ENCODE data around the gene ZNF581.

Gene ZNF581

GRCh38 chr19:55692681-55693081, 49.2 kb downstream of the ZNF581 start:
- no peak for DNase-seq (ENCODE audit: low read depth in 4 of 4, low spot score in 1 of 4)

DNA sequence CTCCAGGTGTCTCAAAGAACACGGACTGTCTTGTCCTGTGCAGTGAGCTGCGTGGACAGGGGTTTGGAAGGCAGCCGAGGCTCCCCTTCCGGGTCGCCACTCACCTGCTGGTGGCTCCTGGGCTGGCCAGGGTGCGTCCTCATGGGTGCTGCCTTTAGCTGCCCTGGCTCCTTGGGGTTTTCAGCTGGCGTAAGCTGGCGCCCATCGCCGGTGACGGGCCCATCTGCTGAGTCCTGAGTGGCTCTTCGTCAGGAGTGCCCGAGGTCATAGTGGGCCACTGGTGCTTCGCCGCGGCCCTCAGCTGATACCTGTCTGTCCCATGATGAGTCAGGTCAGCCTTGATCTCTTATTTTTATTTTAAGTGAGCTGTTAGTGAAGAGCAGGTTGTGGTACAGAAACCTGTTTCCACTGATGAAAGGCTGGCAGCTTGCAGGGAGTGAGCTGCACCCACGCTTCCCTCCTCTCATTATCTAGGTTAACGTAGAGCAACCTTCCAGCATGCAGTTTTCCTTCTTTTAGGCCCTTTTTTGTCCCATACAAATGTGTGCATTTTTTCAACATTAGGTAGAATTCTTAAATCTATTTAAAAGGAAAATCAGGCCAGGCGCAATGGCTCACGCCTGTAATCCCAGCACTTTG, 50.0 kb downstream of the ZNF581 start:
- no peak for DNase-seq (ENCODE audit: low read depth in 4 of 4, low spot score in 1 of 4)

- DNase-seq (ENCODE audit: low read depth in 4 of 4, low spot score in 1 of 4) = no peak
Observed at GRCh38 chr19:55694241-55694655, 50.8 kb downstream of the ZNF581 start.

DNA sequence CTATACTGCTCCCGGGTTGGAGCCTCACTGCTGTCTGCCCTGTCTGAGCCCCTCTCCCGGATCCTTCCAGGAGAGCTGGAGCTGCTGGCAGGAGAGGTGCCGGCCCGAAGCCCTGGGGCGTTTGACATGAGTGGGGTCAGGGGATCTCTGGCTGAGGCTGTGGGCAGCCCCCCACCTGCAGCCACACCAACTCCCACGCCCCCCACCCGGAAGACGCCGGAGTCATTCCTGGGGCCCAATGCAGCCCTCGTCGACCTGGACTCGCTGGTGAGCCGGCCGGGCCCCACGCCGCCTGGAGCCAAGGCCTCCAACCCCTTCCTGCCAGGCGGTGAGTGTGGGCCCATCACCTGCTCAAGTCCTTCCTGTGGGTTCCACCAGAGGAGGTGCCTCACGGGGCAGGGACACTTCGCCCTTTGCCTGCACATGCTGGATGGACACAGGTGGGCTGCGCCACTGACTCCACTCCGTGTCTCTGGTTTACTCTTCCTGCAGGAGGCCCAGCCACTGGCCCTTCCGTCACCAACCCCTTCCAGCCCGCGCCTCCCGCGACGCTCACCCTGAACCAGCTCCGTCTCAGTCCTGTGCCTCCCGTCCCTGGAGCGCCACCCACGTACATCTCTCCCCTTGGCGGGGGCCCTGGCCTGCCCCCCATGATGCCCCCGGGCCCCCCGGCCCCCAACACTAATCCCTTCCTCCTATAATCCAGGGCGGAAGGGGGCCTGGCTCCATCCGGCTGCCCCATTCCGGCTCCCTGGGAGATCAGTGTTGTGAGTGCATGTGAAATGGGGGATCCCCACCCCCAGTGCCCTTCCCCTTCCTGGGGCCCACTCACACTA, 51.4 kb downstream of the ZNF581 start:
- DNase-seq (ENCODE audit: low read depth in 4 of 4, low spot score in 1 of 4) = no peak
